NB4 (cell line): ENCODE results near the gene ACTG1.

Source experiments
- MYC ChIP-seq: IDR thresholded peaks from 2 replicates; pipeline ENCODE4 v1.6.1; 2011; ENCODE audit warnings: low read depth, low read length
- POLR2A ChIP-seq: IDR thresholded peaks from 2 replicates; pipeline ENCODE4 v1.6.1; 2011; ENCODE audit warnings: mild to moderate bottlenecking; ENCODE audit not compliant: insufficient read length; ENCODE audit errors: extremely low read depth
- TF ChIP-seq, protein P1 (sequence below): IDR thresholded peaks from one replicate; pipeline ENCODE4 v1.5.1; 2012; ENCODE audit warnings: low read depth, low read length

DNA sequence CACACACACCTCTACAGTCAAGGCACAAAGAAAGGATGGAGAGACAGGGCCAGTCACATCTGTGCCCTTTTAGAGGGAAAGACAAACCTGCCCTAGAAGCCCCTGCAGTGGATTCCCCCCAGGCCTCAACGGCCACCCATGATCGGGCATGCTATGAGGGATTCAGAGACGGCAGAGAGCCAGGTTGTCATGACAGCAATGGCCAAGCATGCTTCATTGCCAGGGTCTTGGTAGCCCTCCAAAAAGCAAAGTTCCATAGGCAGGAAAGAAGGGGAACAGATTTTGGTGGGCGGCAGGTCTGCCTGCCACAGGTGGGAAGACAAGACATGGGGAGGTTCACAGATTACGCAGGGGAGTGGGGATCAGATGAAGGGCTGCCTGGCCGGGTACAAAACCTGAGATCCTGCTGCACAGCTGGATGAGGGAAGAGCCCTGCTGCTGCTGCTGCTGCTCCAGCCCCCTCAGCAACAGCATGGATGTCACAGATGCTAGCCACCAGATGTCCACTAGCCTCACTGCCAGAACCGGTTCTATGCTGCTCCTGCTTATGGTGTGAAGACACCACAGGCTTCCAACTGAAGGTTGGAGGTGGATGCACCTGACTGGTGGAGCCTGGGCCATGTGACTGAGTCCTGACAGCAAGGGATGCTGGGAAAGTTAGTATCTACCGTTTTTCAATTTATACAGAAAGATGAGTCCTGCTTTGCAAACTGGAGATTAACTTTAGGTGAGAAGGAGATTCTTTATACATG lies 17.8 kb downstream of the ACTG1 start:
- TF ChIP-seq, protein P1, sequence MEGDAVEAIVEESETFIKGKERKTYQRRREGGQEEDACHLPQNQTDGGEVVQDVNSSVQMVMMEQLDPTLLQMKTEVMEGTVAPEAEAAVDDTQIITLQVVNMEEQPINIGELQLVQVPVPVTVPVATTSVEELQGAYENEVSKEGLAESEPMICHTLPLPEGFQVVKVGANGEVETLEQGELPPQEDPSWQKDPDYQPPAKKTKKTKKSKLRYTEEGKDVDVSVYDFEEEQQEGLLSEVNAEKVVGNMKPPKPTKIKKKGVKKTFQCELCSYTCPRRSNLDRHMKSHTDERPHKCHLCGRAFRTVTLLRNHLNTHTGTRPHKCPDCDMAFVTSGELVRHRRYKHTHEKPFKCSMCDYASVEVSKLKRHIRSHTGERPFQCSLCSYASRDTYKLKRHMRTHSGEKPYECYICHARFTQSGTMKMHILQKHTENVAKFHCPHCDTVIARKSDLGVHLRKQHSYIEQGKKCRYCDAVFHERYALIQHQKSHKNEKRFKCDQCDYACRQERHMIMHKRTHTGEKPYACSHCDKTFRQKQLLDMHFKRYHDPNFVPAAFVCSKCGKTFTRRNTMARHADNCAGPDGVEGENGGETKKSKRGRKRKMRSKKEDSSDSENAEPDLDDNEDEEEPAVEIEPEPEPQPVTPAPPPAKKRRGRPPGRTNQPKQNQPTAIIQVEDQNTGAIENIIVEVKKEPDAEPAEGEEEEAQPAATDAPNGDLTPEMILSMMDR = no peak
- no peak for TF ChIP-seq MYC
- TF ChIP-seq POLR2A = no peak
